PC-3 (cell line): ENCODE results near the gene TGIF1. TPM values are rescaled to one million over a fixed set of nuclear protein-coding genes. Genes with fewer than 3 reads are reported as not detected.

Source experiments
- ATAC-seq: fragments of 200-7000 bp; cut with Tn5 transposase; 2 replicates; pipeline ENCODE4 v1.9.1; 2020; ENCODE audit warnings: mild to moderate bottlenecking, moderate library complexity
- BruUV-seq: library from RNA; stranded (reverse); fragments of 400-500 nt; replicated peaks from 2 replicates; lab custom pipeline; 2021; lab: Mats Ljungman, UMichigan
- CTCF ChIA-PET: fragments of 300-600 bp; sonication (Branson Sonifier 250); formaldehyde crosslinking; loops from one replicate; lab custom pipeline; 2022; ENCODE audit warnings: antibody characterized with exemption; lab: Charles Lee
- POLR2A ChIA-PET: fragments of 300-600 bp; sonication (Branson Sonifier 250); formaldehyde crosslinking; loops from one replicate; lab custom pipeline; 2022; ENCODE audit warnings: antibody characterized with exemption; ENCODE audit not compliant: unreplicated experiment; lab: Charles Lee
- DNase-seq: peaks from one replicate; pipeline ENCODE4 v3.0.0-alpha.2; 2015
- H2AFZ ChIP-seq: fragments of 300-600 bp; sonication (generic); 2 replicates; pipeline ENCODE4 v1.6.0; 2016; ENCODE audit warnings: antibody characterized with exemption, low read length
- H3F3A ChIP-seq: fragments of 300-600 bp; sonication (generic); one replicate; pipeline ENCODE4 v1.6.0; 2017; ENCODE audit warnings: antibody characterized with exemption, low read length, control low read depth, mild to moderate bottlenecking; ENCODE audit not compliant: unreplicated experiment
- H3K27ac ChIP-seq: fragments of 300-600 bp; sonication (generic); 2 replicates; pipeline ENCODE4 v1.5.1; 2016; ENCODE audit warnings: mild to moderate bottlenecking, low read length
- H3K27me3 ChIP-seq: fragments of 300-600 bp; sonication (generic); 2 replicates; pipeline ENCODE4 v1.6.1; 2016; ENCODE audit warnings: low read length, mixed read lengths
- H3K36me3 ChIP-seq: fragments of 300-600 bp; sonication (generic); 2 replicates; pipeline ENCODE4 v1.6.1; 2016; ENCODE audit warnings: low read depth, mixed run types, low read length, mixed read lengths
- H3K4me1 ChIP-seq: fragments of 300-600 bp; sonication (generic); 2 replicates; pipeline ENCODE4 v1.5.1; 2016; ENCODE audit warnings: low read length; ENCODE audit not compliant: insufficient read depth
- H3K4me2 ChIP-seq: fragments of 300-600 bp; sonication (generic); 2 replicates; pipeline ENCODE4 v1.6.0; 2016; ENCODE audit warnings: low read length
- H3K4me3 ChIP-seq: fragments of 300-600 bp; sonication (generic); 2 replicates; pipeline ENCODE4 v1.5.1; 2016; ENCODE audit warnings: mild to moderate bottlenecking, low read length, mixed read lengths
- H3K79me2 ChIP-seq: fragments of 300-600 bp; sonication (generic); 2 replicates; pipeline ENCODE4 v1.6.1; 2017; ENCODE audit warnings: low read length, mixed read lengths
- H3K9ac ChIP-seq: fragments of 300-600 bp; sonication (generic); 2 replicates; pipeline ENCODE4 v1.6.0; 2016; ENCODE audit warnings: mild to moderate bottlenecking, low read length
- H3K9me2 ChIP-seq: fragments of 300-600 bp; sonication (generic); replicated peaks from 2 replicates; pipeline ENCODE4 v1.6.1; 2016; ENCODE audit warnings: mixed run types, low read length, mixed read lengths
- H3K9me3 ChIP-seq: fragments of 300-600 bp; sonication (generic); 2 replicates; pipeline ENCODE4 v1.6.1; 2016; ENCODE audit warnings: low read length, mixed read lengths
- H4K20me1 ChIP-seq: fragments of 300-600 bp; sonication (generic); 2 replicates; pipeline ENCODE4 v1.6.1; 2016; ENCODE audit warnings: low read length, mixed read lengths
- EZH2 ChIP-seq: fragments of 300-600 bp; sonication (generic); IDR thresholded peaks from one replicate; pipeline ENCODE4 v1.6.1; 2017; ENCODE audit warnings: antibody characterized with exemption, mild to moderate bottlenecking, low read length; ENCODE audit not compliant: unreplicated experiment
- EZH2phosphoT487 ChIP-seq: fragments of 300-600 bp; sonication (generic); IDR thresholded peaks from 2 replicates; pipeline ENCODE4 v1.6.1; 2018; ENCODE audit warnings: mild to moderate bottlenecking, antibody characterized with exemption, low read length, borderline replicate concordance
- intact Hi-C: fragments of 100-400 bp; cut with micrococcal nuclease; formaldehyde crosslinking; loops from 2 replicates; pipeline ENCODE4 v1.9.0; 2023
- total RNA-seq: library from RNA; depleted of rRNA; stranded (reverse); fragments of >200 nt; gene quantifications from 2 replicates; pipeline ENCODE4 v1.2.3, GENCODE V29; 2014
- TF ChIP-seq, protein P1 (sequence below): fragments of 300-600 bp; sonication (generic); conservative IDR thresholded peaks from 2 replicates; pipeline ENCODE4 v1.5.1; 2017; ENCODE audit warnings: antibody characterized with exemption, low read depth, mild to moderate bottlenecking, low read length

The TGIF1 gene
- total RNA-seq, 1 experiment from 2014 or later: 114 TPM

- Histone ChIP-seq H3K27me3 (no peaks in the 10 kb centered on the region), H3F3A (peaks cover 18% of the 10 kb centered on the region), H3K9ac (peak overlapping the region; percentile 97), H3K9me2 (no peaks in the 10 kb centered on the region), H3K36me3 (peaks cover 38% of the 10 kb centered on the region), H3K4me2 (peak overlapping the region; percentile 87), H3K79me2 (peaks cover 76% of the 10 kb centered on the region), H3K4me1 (peaks cover 51% of the 10 kb centered on the region), H3K4me3 (peak overlapping the region; percentile 96), H3K27ac (peak overlapping the region; percentile 95), H4K20me1 (peaks cover 27% of the 10 kb centered on the region), H3K9me3 (no peaks in the 10 kb centered on the region), H2AFZ (no peak overlapping the region)
- ATAC-seq: no peak
- TF ChIP-seq EZH2: no peak
- TF ChIP-seq, protein P1, sequence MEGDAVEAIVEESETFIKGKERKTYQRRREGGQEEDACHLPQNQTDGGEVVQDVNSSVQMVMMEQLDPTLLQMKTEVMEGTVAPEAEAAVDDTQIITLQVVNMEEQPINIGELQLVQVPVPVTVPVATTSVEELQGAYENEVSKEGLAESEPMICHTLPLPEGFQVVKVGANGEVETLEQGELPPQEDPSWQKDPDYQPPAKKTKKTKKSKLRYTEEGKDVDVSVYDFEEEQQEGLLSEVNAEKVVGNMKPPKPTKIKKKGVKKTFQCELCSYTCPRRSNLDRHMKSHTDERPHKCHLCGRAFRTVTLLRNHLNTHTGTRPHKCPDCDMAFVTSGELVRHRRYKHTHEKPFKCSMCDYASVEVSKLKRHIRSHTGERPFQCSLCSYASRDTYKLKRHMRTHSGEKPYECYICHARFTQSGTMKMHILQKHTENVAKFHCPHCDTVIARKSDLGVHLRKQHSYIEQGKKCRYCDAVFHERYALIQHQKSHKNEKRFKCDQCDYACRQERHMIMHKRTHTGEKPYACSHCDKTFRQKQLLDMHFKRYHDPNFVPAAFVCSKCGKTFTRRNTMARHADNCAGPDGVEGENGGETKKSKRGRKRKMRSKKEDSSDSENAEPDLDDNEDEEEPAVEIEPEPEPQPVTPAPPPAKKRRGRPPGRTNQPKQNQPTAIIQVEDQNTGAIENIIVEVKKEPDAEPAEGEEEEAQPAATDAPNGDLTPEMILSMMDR: no peak
- TF ChIP-seq EZH2phosphoT487: no peak
- DNase-seq: no peak
- BruUV-seq: no TSS peak
- ChIA-PET POLR2A (interaction anchor here (0.6 to 2.9 kb wide), 4 partner anchors 137 to 146 kb away, joined by 5 to 24 read pairs (median 10); no protein-coding TSS in a partner anchor), CTCF (interaction anchor here (0.7 kb wide), 1 partner anchor 572 kb away, joined by 3 read pairs; no protein-coding TSS in a partner anchor)
- intact Hi-C loops: loop anchor here (5.0 to 10.0 kb wide), 2 partner anchors 40 to 332 kb away; no protein-coding TSS in a partner anchor
These were observed 7.3 kb downstream of the TGIF1 start for GRCh38 chr18:3457261-3457724.

DNA sequence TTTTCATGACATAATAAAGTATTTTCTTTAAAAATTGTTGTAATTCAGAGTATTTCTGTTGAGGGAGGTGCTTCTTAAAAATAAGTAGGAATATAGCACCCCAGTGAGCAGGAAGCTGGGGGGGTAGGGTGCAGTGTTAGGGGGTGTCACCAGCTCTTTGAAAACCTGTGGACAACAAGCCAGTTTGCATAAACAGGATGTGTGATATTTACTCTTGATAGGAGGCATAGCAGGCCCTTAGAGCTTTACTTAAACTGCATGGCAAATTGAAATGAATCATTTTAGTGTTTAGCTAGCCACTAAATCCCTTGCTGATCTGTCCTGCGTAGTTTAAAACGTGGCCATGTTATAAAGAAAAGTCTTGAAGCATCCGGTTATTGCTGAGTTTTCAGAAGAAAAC, 8.4 kb downstream of the TGIF1 start:
- peak overlapping the region; percentile 87 for H3K4me2 ChIP-seq
- no peaks in the 10 kb centered on the region for H3K27me3 ChIP-seq
- peaks cover 18% of the 10 kb centered on the region for H3F3A ChIP-seq
- ChIA-PET POLR2A (interaction anchor here (0.5 to 2.9 kb wide), 9 partner anchors 10 to 226 kb away, joined by 3 to 40 read pairs (median 4); no protein-coding TSS in a partner anchor), CTCF (interaction anchor here (0.9 to 1.5 kb wide), 5 partner anchors 128 to 208 kb away, joined by 3 to 5 read pairs (median 5); no protein-coding TSS in a partner anchor)
- H3K36me3 ChIP-seq: peaks cover 38% of the 10 kb centered on the region
- DNase-seq: peak; percentile 40
- no peak for ATAC-seq
- H3K9me3 ChIP-seq: no peaks in the 10 kb centered on the region
- no TSS peak for BruUV-seq
- H3K4me3 ChIP-seq: peak overlapping the region; percentile 41
- H4K20me1 ChIP-seq: peaks cover 17% of the 10 kb centered on the region
- H3K4me1 ChIP-seq: peaks cover 51% of the 10 kb centered on the region
- peak overlapping the region; percentile 95 for H3K27ac ChIP-seq
- intact Hi-C loops: loop anchor here (2.0 to 10.0 kb wide), 3 partner anchors 39 to 334 kb away; no protein-coding TSS in a partner anchor
- TF ChIP-seq EZH2 (no peak), EZH2phosphoT487 (no peak)
- TF ChIP-seq, protein P1: no peak
- peak overlapping the region; percentile 97 for H3K9ac ChIP-seq
- no peaks in the 10 kb centered on the region for H3K9me2 ChIP-seq
- H3K79me2 ChIP-seq: peaks cover 65% of the 10 kb centered on the region
- no peak overlapping the region for H2AFZ ChIP-seq
